Cardiac fibroblast (primary cell): ENCODE measurements around the gene PTPRCAP.
A peak's percentile ranks its signal among the peaks of the same experiment; 100 is the strongest.

ENCODE experiments used
- DNase-seq, 2 donors: peaks; one replicate each; pipeline versions ENCODE4 v3.0.0 to v3.0.0-alpha.2; 2010; ENCODE audit warnings: low read depth in 2 of 2
- H3K4me3 ChIP-seq, 2 donors: replicated peaks in 1 of 2; 1 replicate in 1 of 2; 2 replicates in 1 of 2; pipeline ENCODE4 v1.5.1; 2011; ENCODE audit warnings: low read depth in 2 of 2, low read length in 2 of 2, mild to moderate bottlenecking in 2 of 2, moderate library complexity in 1 of 2
- TF ChIP-seq, protein P1 (sequence below): IDR thresholded peaks from one replicate; pipeline ENCODE4 v1.5.1; 2011; ENCODE audit warnings: low read depth, mild to moderate bottlenecking, low read length, inconsistent platforms

Gene PTPRCAP

GRCh38 chr11:67415501-67416304 lies 21.8 kb downstream of the PTPRCAP start, which contains the start of gene CARNS1:
Gene CARNS1, plus strand, starts transcription at chr11:67415678. Its CDS starts 522 bp downstream, at chr11:67416200.
- TF ChIP-seq, protein P1, sequence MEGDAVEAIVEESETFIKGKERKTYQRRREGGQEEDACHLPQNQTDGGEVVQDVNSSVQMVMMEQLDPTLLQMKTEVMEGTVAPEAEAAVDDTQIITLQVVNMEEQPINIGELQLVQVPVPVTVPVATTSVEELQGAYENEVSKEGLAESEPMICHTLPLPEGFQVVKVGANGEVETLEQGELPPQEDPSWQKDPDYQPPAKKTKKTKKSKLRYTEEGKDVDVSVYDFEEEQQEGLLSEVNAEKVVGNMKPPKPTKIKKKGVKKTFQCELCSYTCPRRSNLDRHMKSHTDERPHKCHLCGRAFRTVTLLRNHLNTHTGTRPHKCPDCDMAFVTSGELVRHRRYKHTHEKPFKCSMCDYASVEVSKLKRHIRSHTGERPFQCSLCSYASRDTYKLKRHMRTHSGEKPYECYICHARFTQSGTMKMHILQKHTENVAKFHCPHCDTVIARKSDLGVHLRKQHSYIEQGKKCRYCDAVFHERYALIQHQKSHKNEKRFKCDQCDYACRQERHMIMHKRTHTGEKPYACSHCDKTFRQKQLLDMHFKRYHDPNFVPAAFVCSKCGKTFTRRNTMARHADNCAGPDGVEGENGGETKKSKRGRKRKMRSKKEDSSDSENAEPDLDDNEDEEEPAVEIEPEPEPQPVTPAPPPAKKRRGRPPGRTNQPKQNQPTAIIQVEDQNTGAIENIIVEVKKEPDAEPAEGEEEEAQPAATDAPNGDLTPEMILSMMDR: no peak
- H3K4me3 ChIP-seq: peak within 1 kb of the TSS in 1 of 2 donors; percentile 32
- DNase-seq: no peak

DNA sequence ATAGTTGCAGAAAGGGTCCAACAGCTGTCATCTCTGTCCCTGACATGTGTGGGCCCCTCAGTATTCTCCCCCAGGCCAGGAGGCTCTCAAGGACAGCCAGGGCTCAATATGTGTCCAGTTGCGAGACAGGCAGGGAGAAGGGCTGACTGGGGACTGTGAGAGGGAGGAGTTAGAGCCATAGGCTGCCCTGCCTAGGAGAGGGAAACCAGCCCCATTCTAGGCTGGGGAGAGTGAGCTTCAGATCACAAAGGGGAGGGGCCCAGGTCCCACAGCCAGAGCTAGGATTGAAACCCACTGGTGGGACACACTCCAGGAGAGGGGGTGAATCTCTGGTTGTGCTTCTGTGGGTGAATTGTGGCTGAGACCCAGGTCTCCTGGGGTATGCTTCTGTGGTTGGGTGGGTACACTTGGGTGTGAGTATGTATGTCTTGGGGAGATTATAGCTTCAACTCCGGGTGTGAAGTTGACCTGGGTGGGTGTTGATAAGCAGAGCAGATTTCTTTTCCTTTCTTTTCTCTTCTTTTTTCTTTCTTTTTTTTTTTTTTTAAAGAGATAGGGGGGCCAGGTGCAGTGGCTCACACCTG lies 24.1 kb downstream of the PTPRCAP start:
- no peak for DNase-seq
- TF ChIP-seq, protein P1: no peak
- H3K4me3 ChIP-seq: no peak overlapping the region

DNA sequence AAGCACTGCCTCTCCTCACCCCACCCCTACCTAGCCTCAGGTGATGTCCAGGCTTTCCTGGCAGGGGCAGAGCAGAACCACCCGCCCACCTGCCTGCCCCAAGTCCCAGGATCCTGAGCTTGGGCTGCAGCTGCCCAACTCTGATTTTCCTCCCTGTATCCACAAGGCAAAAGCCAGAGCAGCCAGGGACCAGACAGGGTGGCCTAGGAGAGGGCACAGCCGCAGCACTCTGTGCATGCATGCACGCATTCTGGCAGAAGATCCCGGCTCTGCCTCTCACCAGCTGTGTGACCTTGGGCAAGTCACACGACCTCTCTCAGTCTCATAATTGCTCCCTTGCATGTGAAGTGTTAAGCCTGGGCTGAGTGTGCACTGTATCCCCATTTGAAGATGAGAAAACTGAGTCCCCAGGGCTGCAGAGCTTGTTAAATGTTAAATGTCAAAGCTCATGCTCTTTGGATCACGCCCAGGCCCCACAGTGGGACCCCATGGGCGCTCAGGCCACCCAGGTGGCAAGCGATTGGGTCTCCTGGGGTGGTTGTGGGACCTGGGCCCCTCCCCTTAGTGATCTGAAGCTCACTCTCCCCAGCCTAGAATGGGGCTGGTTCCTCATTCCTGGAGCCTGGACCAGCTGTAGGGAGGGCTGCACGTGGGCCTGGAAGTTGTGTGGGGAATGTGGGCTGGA lies 24.8 kb downstream of the PTPRCAP start:
- DNase-seq: no peak
- no peak overlapping the region for H3K4me3 ChIP-seq
- TF ChIP-seq, protein P1: no peak

GRCh38 chr11:67411785-67412152 lies 25.7 kb downstream of the PTPRCAP start:
- no peak overlapping the region for H3K4me3 ChIP-seq
- no peak for DNase-seq
- TF ChIP-seq, protein P1: no peak

GRCh38 chr11:67410984-67411784 lies 26.3 kb downstream of the PTPRCAP start:
- no peak overlapping the region for H3K4me3 ChIP-seq
- no peak for DNase-seq
- TF ChIP-seq, protein P1: no peak

GRCh38 chr11:67410369-67410831 lies 27.1 kb downstream of the PTPRCAP start:
- TF ChIP-seq, protein P1: no peak
- no peak overlapping the region for H3K4me3 ChIP-seq
- no peak for DNase-seq
